CD14-positive monocyte (primary cell): ENCODE results near the gene NSFL1C. TPM values are rescaled to one million over a fixed set of nuclear protein-coding genes. Genes with fewer than 3 reads are reported as not detected.
A peak's percentile ranks its signal among the peaks of the same experiment; 100 is the strongest.

Experiments used
- DNase-seq, 3 donors: peaks; one replicate each; pipeline ENCODE4 v3.0.0-alpha.2; 2011 to 2022
- H2AFZ ChIP-seq: 2 replicates; pipeline ENCODE4 v1.6.0; 2012; ENCODE audit warnings: mild to moderate bottlenecking, low read depth, low read length, inconsistent platforms; ENCODE audit not compliant: insufficient read depth, poor library complexity, severe bottlenecking
- H3K27ac ChIP-seq, 2 donors: 1 replicate in 1 of 2; 2 replicates in 1 of 2; pipeline ENCODE4 v1.5.1; 2012 to 2013; ENCODE audit warnings: low read length in 2 of 2, control low read depth in 1 of 2, inconsistent platforms in 1 of 2, low read depth in 1 of 2, mild to moderate bottlenecking in 1 of 2
- H3K27me3 ChIP-seq, 2 donors: one replicate each; pipeline versions ENCODE4 v1.6.0 to v1.6.1; 2011 to 2013; ENCODE audit warnings: low read length in 2 of 2; ENCODE audit not compliant: control insufficient read depth in 2 of 2, insufficient read depth in 2 of 2
- H3K36me3 ChIP-seq, 2 donors: replicated peaks in 1 of 2; 1 replicate in 1 of 2; 2 replicates in 1 of 2; pipeline versions ENCODE4 v1.5.1 to v1.6.1; 2012 to 2013; ENCODE audit warnings: low read length in 2 of 2, control low read depth in 1 of 2, inconsistent platforms in 1 of 2, mild to moderate bottlenecking in 1 of 2; ENCODE audit not compliant: insufficient read depth in 2 of 2, control insufficient read depth in 1 of 2
- H3K4me1 ChIP-seq, 2 donors: 1 replicate in 1 of 2; 2 replicates in 1 of 2; pipeline versions ENCODE4 v1.5.1 to v1.6.1; 2012 to 2013; ENCODE audit warnings: low read length in 2 of 2, control low read depth in 1 of 2, inconsistent platforms in 1 of 2, mild to moderate bottlenecking in 1 of 2, moderate library complexity in 1 of 2; ENCODE audit not compliant: insufficient read depth in 2 of 2, control insufficient read depth in 1 of 2
- H3K4me2 ChIP-seq: replicated peaks from 2 replicates; pipeline ENCODE3; 2012; ENCODE audit warnings: low read length, moderate library complexity, mild to moderate bottlenecking; ENCODE audit not compliant: poor library complexity, severe bottlenecking; ENCODE audit errors: extremely low read depth
- H3K4me3 ChIP-seq, 3 experiments: fragments of 200-600 bp in 1 of 3; sonication (generic) in 1 of 3; replicated peaks in 1 of 3; 1 replicate in 2 of 3; 2 replicates in 1 of 3; pipeline ENCODE4 v1.5.1; 2011 to 2013; ENCODE audit warnings: low read length in 3 of 3, mild to moderate bottlenecking in 3 of 3, control low read depth in 2 of 3, low read depth in 2 of 3, inconsistent platforms in 1 of 3, moderate library complexity in 1 of 3
- H3K79me2 ChIP-seq: 2 replicates; pipeline ENCODE4 v1.6.0; 2012; ENCODE audit warnings: mild to moderate bottlenecking, control low read depth, inconsistent platforms, low read length, moderate library complexity; ENCODE audit not compliant: insufficient read depth
- H3K9ac ChIP-seq: 2 replicates; pipeline ENCODE4 v1.6.0; 2017; ENCODE audit warnings: low read length, mild to moderate bottlenecking; ENCODE audit not compliant: insufficient read depth, poor library complexity, severe bottlenecking
- H3K9me3 ChIP-seq, 2 donors: replicated peaks in 1 of 2; 1 replicate in 1 of 2; 2 replicates in 1 of 2; pipeline versions ENCODE4 v1.5.1 to v1.6.1; 2012 to 2013; ENCODE audit warnings: low read length in 2 of 2, control low read depth in 1 of 2; ENCODE audit not compliant: control insufficient read depth in 1 of 2, insufficient read depth in 1 of 2
- H4K20me1 ChIP-seq: 2 replicates; pipeline ENCODE4 v1.6.0; 2012; ENCODE audit warnings: mild to moderate bottlenecking, low read length, control low read depth, moderate library complexity; ENCODE audit not compliant: insufficient read depth
- H3K27ac Mint-ChIP-seq, 7 donors: one replicate each; pipeline ENCODE4 v1.8.0; 2020; ENCODE audit warnings: mild to moderate bottlenecking in 7 of 7, mixed read lengths in 7 of 7, moderate library complexity in 6 of 7, inconsistent platforms in 2 of 7
- H3K27me3 Mint-ChIP-seq, 3 donors: one replicate each; pipeline ENCODE4 v1.8.0; 2021 to 2022; ENCODE audit warnings: low read depth in 3 of 3, mild to moderate bottlenecking in 3 of 3, mixed read lengths in 3 of 3, moderate library complexity in 3 of 3, inconsistent platforms in 1 of 3
- H3K36me3 Mint-ChIP-seq, 2 donors: one replicate each; pipeline ENCODE4 v1.8.0; 2020; ENCODE audit warnings: mixed read lengths in 2 of 2, inconsistent platforms in 1 of 2, mild to moderate bottlenecking in 1 of 2
- H3K4me1 Mint-ChIP-seq: one replicate; pipeline ENCODE4 v1.8.0; 2020; ENCODE audit warnings: mild to moderate bottlenecking, mixed read lengths
- H3K4me3 Mint-ChIP-seq, 2 donors: one replicate each; pipeline ENCODE4 v1.8.0; 2020; ENCODE audit warnings: mild to moderate bottlenecking in 2 of 2, mixed read lengths in 2 of 2, moderate library complexity in 1 of 2
- H3K9me3 Mint-ChIP-seq, 7 donors: one replicate each; pipeline ENCODE4 v1.8.0; 2020 to 2022; ENCODE audit warnings: mixed read lengths in 7 of 7, mild to moderate bottlenecking in 6 of 7, moderate library complexity in 6 of 7, inconsistent platforms in 2 of 7
- CTCF ChIP-seq: fragments of 200-600 bp; IDR thresholded peaks from one replicate; pipeline ENCODE4 v1.8.0; 2022; ENCODE audit warnings: antibody characterized with exemption, mild to moderate bottlenecking
- WGBS: methylation state at CpG from one replicate; pipeline ENCODE4 v1.1.5; 2013; ENCODE audit warnings: missing lambda C conversion rate; ENCODE audit not compliant: insufficient coverage; 5-methylcytosine and 5-hydroxymethylcytosine counted together
- intact Hi-C, 2 donors: fragments of 100-400 bp; cut with micrococcal nuclease; formaldehyde crosslinking; loops; one replicate each; pipeline versions ENCODE4 v1.15.0 to v1.15.1; 2023
- polyA minus RNA-seq: library from RNA; depleted of rRNA, polyadenylated mRNA; stranded (reverse); fragments of >200 nt; gene quantifications from 2 replicates; pipeline ENCODE4 v1.2.3, GENCODE V29; 2012
- polyA plus RNA-seq, 3 donors: library from polyadenylated mRNA; depleted of rRNA in 1 of 3; unstranded in 2 of 3; stranded (reverse) in 1 of 3; fragments of 300-500 nt in 2 of 3; fragments of >200 nt in 1 of 3; fragmentation: Illumina TruSeq in 2 of 3; gene quantifications; 1 replicate in 2 of 3; 2 replicates in 1 of 3; pipeline ENCODE4 v1.2.3, GENCODE V29; 2012 to 2021
- total RNA-seq, 12 experiments: library from RNA in 1 of 12; stranded (reverse) in 1 of 12; fragments of 120-200 nt in 1 of 12; gene quantifications; one replicate each; pipeline ENCODE4 v1.2.4 and lab custom pipeline; 2013 to 2026; ENCODE audit warnings: mixed read lengths in 6 of 12, inconsistent platforms in 1 of 12

Gene NSFL1C
- 77.7 TPM for total RNA-seq (2013)
- polyA plus RNA-seq (10 to 100 TPM; 52.8 to 80.8 (median 56.8) TPM), polyA minus RNA-seq (23.4 and 31.6 TPM in 2 replicates), total RNA-seq (lab: John Stamatoyannopoulos, UW) (15.4 to 49.3 (median 35.0) reads per million in 11 experiments)

DNA sequence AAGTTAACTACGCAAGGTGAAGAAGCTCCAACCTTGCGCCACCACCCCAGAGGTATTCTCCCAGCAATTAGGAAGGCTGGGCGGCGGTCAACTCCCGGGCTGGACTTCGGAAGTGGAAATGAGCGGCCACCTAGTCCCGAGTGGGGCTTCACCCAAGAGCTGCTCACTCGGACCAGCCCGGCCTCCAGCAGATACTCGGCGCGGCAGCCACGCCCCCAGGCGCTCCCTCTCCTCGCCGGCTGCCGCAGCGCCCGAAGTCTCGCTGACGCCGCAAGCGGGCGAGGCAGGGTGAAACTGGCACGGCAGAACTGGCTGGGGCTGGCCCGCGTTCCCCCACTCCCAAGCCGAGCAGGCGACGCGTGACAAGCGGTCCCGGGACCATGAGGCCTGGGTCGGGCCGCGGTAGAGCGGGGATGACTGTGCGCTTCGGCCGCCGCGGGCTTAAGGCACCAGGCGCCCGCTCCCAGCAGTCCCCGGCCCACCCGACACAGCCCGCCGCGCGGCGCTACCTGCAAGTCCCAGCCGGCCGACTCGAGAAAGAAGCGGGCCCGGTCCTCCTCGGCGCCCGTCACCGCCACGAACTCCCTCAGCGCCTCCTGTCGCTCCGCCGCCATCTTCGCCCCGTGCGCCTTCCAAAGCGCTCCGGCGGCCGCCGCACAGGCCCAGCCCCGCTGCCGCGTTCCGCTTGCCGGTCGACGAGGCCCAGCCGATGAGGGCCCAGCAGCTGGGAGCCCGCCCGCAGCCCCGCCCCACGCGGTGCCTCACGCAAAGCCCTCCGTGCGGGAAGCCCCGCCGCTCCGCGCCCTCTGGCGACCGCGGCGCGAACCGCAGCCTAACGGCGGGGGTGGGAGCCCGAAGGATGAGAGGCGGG, at the start of gene NSFL1C:
Gene NSFL1C, minus strand, starts transcription at position 639 of the 871 bp plus-strand sequence. Its CDS starts 25 bp downstream, at position 614.
- Mint-ChIP-seq H3K36me3 (peaks cover 46 to 61% of the 10 kb centered on the region in 2 donors), H3K27ac (peak within 1 kb of the TSS; percentile 96 to 100 (median 99)), H3K9me3 (no peaks in the 10 kb centered on the region), H3K4me3 (peak within 1 kb of the TSS; percentile 87 to 91), H3K4me1 (peaks cover 74% of the 10 kb centered on the region), H3K27me3 (peaks cover 0 to 2% (median 0%) of the 10 kb centered on the region in 3 donors)
- H3K9me3 ChIP-seq: no peaks in the 10 kb centered on the region
- WGBS: under 1% methylated on average over 102 of the region's 104 CpGs
- TF ChIP-seq CTCF: peak; percentile 100
- peaks cover 24 to 72% of the 10 kb centered on the region in 2 donors for H3K36me3 ChIP-seq
- H3K9ac ChIP-seq: peak within 1 kb of the TSS; percentile 89
- intact Hi-C loops: loop anchor here in 1 of 2 donors (5.0 kb wide), 2 partner anchors 36 to 349 kb away; partner anchors contain the start of gene PSMF1
- peaks cover 66% of the 10 kb centered on the region for H3K79me2 ChIP-seq
- no peaks in the 10 kb centered on the region for H3K27me3 ChIP-seq
- peak; percentile 90 to 94 (median 93) for DNase-seq
- peak within 1 kb of the TSS; percentile 74 to 97 for H3K27ac ChIP-seq
- peaks cover 70 to 83% of the 10 kb centered on the region in 2 donors for H3K4me1 ChIP-seq
- H2AFZ ChIP-seq: peak within 1 kb of the TSS; percentile 84
- peak within 1 kb of the TSS; percentile 90 for H3K4me2 ChIP-seq
- H3K4me3 ChIP-seq: peak within 1 kb of the TSS; percentile 54 to 87 (median 85)
- peaks cover 83% of the 10 kb centered on the region for H4K20me1 ChIP-seq

- no peak overlapping the region for H3K9ac ChIP-seq
- H3K4me3 ChIP-seq: no peak overlapping the region
- peaks cover 9 to 16% of the 10 kb centered on the region in 2 donors for H3K36me3 Mint-ChIP-seq
- H3K27ac ChIP-seq: no peak overlapping the region
- H3K4me1 Mint-ChIP-seq: peaks cover 6% of the 10 kb centered on the region
- no peak for TF ChIP-seq CTCF
- no peak overlapping the region for H3K4me3 Mint-ChIP-seq
- DNase-seq: no peak
- no peak overlapping the region for H2AFZ ChIP-seq
- no CpG with 5 or more reads among the region's 1 CpG for WGBS
- H3K27me3 ChIP-seq: no peaks in the 10 kb centered on the region
- no peaks in the 10 kb centered on the region for H4K20me1 ChIP-seq
- H3K9me3 Mint-ChIP-seq: peaks cover 4 to 14% (median 10%) of the 10 kb centered on the region in 7 donors
- peaks cover 0 to 7% of the 10 kb centered on the region in 2 donors for H3K36me3 ChIP-seq
- no peak overlapping the region for H3K27ac Mint-ChIP-seq
- H3K27me3 Mint-ChIP-seq: peaks cover 0 to 5% (median 2%) of the 10 kb centered on the region in 3 donors
- H3K4me1 ChIP-seq: peaks cover 0 to 4% of the 10 kb centered on the region in 2 donors
- no peaks in the 10 kb centered on the region for H3K79me2 ChIP-seq
- H3K9me3 ChIP-seq: peaks cover 8 to 10% of the 10 kb centered on the region in 2 donors
- H3K4me2 ChIP-seq: no peak overlapping the region
- intact Hi-C loops: no loop called here
Measured at GRCh38 chr20:1513801-1514200, 47.2 kb upstream of the NSFL1C start.
